ENCODE results near the gene FOXP1.

FOXP1 gene

DNA sequence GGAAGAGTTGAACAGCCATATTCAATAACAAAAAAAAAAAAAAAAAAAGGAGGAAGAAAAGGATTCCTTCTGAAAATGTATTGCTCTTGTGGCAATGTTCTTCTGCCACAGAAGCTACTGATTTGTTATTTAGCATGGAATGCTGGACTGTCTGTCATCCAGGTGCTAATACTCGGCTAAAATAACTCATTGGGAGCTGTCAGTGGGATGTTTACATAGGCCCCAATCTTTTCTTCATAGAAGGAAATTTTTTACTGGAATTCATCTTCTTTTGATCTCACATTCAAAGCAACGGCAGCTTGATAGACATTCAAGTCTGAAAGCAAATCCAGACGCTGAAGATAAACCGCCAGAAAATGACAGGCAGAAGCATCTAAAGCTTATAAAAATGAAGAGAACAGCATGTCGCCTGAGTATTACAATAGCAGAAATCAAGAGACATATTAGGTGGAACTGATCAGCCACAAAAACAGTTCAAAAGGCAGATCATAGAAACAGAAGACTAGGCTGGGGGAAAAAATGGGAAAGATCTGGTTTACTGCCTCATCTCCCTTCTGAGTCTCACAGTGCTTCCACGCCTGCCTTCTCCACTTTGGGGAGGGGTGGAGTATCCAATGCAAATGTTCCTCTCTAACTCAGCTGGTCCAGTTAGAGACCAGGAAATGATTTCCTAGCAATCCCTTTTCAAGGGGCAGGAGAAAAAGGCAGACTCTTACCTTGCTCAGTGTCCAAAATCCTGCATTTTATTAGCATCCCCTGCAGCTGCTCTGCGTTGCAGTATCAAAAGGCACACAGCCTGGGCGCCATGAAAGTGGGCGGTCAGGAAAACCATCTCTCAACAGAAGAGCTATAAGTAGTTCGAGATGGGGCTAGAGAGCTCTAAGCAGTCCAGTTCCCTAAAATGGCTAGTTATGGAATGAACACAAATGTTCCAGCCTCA lies 451.9 kb downstream of the FOXP1 start:
- DNase-seq = no peak

DNA sequence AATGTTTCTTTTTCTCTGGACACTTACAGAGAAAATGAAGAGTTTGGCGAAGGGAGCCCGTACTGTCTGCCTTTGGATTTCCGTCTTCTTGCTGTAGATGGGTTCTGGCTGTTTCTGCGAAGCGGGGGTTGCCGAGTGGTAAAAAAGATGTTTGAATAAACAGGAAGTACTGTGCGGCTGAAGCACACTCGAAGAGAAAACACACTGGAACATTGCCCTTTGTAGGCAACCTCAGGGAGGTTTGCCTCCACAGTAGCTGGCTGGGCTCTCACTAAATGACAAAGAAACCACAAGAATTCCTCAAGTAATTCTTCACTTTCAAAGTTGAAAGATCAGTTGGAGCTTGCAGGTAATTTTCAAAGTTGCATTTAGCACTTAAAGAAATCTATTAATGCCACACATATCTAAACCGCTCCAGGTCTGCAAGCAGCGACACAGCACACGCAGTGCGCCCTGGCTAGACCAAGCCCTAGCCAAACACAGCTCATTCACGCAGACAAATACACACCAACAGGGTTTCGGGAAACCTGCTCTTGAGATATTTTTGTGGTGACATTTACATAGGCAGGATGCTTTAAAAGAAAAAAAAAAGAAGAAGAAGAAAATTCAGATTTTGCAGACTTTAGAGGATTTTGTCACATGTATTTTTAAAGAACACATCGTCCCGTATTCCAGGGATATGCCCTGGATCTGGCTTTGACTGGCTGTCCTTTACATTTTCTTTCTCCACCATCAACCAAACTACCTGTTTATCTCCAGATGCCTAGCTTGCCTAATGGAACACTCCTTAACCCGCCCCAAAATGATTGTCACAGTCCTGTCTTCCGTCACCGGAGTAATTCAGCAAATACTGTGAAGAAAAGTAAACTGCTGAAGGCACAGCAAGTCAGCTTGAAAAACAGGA lies 452.8 kb downstream of the FOXP1 start:
- peak; percentile 66 for DNase-seq

DNA sequence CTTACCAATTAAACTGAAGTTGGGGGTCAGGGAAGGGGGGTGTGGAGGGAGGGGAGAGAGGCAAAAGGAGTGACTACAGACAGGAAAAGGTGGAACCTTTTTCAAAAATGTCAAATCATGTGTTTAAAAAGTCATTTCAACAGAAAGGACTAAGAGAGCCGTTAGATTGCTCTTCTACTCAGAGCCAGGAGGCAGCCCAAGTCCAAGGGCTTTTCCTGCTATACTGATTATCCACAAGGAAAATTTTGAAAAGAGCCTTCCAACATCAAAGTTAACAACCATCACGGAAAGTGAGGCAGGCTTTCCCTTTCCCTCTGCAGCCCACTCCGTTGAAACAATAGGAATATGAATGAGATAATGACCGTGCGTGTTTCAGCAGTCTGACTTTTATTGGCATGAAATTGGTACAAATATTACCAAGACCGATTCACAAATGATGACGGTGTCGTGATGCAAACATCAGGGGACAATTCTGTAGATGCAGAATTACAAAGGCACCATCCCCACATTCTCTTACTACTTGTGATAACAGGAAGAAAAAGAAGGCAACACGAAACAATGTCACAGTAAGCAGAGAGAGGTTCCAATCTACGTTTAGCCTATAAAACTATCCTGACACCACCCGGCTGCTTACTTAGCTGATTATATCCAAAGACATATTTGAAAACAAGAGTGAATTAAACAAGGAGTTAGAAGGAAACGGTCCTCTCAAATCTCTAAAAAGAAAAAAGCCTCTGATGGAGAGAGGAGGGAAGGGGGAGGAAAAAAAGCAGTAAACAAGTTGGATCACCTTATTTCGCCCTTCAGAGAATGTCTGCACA lies 453.7 kb downstream of the FOXP1 start:
- no peak for DNase-seq

DNA sequence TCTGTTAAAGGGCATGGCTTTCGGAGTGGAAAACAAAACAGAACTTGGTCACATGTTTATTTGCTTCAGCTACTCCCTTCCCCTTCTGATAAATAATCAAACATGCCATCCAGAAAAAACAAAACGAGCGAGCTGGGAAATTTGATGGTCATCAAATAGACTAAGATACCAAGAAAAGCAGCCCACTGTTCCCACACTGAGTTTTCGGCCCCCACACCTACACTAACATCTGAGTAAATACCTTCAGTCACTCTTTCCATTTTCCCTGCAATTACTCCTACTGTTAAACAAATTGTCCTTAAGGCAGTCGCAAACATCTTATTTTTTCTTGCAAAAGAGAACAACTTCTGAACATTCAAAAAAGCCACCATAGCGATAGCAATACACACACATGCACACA lies 454.6 kb downstream of the FOXP1 start:
- no peak for DNase-seq

DNA sequence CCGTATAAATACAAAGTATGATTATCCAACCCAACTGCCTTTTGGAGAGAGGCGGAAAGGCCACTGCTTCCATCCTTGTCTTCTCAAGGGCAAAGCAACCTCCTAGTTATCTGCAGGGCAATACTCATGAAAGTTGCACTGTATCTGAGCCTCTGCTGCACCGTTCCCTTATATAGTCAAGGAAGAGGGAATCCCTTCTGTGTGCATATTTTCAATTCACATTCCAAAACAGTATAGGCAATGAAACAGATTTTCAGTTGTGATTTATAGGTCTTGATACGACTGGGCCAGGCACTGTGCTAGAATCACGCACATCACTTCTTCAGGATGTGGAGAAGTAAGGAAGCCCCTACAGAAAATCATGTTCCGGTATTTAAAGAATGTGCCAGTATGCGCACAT lies 455.7 kb downstream of the FOXP1 start:
- DNase-seq = no peak

DNA sequence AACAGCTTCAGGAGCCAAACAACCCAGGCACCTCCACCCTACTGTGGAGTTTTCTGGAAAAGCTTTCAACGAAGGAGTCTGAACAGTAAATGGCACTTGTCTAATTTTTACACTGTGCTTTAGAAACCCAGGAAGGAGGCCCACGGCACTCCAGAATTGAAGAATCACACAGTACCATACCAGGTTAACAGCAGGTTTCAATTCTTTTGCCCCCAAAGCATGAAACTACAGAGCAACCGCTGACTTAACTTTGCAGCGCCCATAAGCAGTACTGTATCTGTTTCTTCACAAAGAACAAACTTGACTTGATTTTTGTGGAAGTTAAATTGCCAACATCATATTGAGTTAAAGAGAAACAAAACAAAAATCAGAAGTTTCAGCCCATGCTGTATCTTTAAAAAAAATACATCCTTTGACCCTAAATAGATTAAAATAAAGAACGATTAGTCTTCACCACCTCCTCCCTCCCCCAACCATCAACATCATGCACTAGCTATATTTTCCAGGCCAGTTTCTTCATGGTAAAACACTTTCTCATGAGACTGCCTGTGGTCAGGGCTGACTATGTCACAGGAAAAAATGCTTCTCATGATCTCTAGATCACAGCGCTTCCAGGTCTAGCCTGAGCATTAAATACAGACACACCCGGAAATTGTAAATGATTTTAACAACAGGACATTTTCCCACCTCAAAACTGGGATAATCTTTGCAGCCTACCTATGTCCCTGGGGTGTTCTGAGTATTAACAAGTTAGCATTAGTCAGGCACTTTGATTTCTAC lies 456.3 kb downstream of the FOXP1 start:
- no peak for DNase-seq

DNA sequence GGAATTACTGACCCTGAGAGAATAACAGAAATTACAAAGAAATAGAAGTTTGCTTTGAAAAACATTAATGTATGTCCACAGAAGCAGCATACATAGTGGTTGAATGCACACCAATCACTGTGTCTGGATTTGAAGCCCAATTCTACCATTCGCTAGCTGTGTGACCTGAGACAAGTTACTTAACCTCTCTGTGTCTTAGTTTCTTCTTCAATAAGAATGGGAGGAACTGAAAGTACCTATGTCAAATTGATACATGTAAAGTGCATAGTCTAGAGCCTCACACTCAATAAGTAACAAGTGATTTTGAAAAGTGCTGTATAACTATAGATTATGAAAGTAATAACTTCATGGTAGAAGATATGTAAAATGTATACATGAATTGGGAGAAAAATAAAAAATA lies 457.8 kb downstream of the FOXP1 start:
- no peak for DNase-seq

DNA sequence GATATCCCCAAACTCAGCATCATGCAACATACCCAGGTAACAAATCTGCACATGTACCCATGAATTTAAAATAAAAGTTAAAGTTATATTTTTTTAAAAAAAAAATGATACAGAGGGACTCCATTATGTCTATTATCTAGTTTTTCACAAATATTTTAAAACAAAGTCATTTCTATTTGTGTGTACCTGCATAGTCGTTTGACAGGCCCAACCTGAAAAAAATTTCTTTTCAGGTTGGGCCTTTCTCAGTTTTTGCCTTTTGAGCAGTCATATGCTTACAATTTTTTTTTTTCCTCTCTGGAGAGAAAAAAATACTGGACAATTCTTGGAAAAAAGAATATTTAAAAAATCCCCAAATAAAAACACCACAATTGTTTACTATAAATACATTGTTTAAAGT lies 459.5 kb downstream of the FOXP1 start:
- no peak for DNase-seq

DNA sequence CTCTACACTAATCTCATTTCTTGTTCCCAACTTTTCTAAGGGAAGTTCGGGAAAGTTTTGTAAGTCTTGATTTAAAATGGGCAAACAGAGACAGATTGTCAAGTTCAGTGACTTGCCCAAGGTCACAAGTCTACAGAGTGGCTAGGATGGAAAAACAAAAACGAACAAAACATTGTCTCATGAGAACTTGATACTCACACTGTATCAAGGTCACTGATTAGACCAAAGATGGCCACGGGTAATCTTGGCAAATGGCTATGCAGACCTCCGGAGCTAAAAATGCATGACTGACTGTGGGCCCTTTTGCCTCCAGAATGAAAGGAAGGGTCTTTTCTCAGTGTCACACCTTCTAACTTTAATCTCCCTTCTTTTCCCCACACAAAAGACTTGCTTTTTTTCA lies 460.9 kb downstream of the FOXP1 start:
- DNase-seq = no peak

DNA sequence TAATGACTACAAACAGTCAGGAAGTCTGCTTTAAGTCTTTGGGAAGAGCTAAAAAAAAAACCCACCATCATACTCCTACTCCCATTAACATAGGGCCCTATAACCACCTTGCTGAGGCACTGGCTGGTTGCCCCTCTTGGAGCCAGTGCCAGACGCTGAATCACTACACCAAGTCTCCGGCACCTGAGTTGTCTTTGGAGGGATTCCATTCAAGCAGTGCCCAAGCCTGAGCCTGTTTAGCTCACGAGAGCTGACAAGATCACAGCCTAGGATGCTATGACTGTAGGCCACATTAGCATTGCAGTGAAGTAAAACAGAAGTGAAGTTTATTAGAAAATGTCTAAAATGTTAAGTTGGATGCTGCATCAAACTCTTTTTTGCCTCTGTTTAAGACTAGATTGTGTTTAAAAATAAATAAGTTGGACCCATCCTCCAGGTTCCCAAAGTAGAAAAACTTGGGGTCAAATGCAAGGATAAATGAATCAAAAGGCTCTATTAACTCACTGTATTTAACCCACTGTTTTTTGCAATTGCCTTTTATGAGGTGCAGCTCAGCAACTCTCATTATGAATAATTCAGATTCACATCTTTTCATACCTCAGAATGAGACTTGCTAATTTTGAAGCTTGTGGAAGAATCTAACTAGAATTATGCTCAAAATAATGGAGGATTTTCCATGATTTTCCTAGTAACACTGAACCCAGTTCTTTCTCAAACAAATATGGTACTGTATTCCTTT lies 461.9 kb downstream of the FOXP1 start:
- no peak for DNase-seq

DNA sequence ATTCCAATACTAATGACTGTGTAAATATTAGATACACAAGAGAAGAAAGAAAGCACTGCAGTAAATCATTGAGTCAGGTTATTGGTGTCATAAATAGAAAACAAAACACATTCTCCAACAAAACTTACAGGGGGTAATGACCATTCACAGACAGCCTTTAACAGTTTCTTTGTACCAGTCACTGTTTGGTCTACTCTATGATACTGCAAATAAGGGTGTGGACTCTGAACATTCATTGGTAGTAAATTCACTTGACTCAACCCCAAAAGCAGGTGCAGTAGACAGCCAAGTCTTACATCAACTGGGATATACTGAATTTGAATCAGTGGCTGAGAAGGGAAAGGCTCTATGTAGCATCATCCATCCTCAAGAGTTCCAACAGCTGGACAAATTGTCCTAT lies 463.5 kb downstream of the FOXP1 start:
- DNase-seq = no peak

DNA sequence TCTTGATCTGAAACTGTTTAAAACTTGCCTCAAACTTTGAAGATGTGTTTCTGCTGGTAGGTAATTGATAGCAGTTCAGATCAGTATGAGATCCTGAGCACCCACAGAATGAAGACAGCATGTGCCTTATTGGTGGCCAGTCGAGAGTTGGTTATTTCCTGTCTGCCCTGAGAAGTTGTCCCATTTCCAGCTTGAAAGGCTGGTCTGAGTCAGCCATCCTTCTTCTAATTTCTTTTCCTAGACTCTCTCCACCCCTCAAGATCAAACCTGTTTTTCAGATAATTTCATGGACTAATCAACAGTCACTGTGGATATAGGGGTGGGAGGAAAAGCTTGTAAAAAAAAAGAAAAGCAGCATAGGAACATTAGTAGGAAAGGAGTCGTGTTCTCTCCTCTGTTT lies 464.4 kb downstream of the FOXP1 start:
- DNase-seq = no peak

DNA sequence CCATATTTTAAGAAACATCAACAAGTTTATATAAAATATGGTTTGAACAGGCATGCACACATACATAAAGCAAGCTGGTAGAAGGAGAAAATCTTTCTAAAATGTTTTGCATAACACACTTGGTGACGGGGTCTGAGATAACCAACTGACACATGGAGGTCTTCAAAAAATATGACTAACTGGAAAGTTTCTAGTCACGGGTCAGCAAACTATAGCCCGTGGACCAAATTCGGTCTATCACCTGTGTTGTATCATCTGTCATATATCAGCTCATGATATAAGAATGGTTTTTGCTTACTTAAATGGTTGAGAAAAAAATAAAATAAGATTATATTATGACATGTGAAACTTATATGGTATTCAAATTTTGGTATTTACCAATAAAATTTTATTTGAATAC lies 465.1 kb downstream of the FOXP1 start:
- DNase-seq = no peak

DNA sequence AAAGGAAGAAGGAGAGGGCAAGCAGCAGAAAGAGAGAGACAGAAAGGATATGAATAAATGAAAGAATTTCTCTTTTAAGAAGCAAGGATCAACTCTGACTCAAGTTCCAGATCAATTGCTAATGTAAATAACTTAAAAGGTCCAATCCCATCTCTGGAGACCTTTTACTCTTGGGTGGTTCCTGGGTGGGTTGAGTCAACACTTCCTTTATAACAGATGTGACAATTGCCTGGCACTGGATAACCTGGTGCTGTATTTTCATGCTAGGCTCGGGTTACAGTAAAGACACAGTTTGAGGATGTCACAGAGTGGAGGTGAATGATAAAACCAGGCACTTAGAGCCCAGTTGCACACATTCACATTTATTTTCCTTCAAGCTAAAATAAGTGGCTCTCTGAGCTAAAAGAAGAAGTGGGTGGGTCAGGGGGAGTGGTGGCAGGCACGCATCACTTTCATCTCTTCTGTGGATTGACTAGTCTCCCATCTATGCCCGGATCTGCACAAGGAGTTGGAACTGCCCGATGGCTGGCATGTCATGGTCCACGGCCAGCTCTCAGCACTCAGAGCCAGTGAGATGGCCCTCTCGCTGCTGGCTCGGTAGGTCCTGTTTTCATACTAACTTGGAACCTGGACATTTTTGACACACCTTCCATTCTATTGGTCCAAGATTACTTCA lies 465.8 kb downstream of the FOXP1 start:
- DNase-seq = no peak

DNA sequence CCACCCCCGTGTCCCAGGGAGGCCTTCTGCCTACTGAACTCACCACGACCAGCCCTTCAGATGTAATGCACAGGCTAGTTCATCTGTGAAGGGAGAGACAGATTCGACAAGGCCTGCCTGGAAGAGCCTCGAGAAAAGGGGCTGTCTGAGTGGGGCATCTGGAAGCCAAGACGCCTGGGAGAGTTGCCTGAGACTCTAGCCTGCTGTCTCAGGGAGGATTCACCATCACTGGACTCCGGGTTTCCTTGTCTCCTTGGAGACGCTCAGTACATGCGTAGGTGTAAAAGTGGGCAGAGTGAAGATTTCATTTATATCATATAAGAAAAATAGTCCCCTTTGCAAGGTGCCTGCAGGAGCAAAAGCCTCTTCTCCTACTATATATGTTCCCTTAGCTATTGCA lies 468.9 kb downstream of the FOXP1 start:
- DNase-seq = no peak

DNA sequence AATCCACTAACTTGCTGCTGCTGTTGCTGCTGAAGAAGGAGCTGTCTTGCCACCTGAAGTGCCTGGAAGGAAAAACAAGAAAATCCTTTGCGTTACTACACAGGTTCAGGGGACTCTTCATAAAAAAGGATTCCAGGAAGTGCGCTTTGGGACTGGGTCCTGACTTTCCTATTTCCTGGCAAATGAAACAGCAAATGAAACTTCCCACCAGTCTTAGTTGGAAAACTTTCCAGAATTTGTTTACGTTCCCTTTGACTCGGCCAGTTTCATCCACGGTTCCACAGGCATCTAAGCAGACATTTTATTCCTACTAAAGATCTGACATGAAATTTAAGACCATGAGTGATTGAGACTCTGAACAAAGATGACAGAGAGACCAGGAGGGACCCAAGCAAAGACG lies 471.0 kb downstream of the FOXP1 start:
- DNase-seq = no peak

DNA sequence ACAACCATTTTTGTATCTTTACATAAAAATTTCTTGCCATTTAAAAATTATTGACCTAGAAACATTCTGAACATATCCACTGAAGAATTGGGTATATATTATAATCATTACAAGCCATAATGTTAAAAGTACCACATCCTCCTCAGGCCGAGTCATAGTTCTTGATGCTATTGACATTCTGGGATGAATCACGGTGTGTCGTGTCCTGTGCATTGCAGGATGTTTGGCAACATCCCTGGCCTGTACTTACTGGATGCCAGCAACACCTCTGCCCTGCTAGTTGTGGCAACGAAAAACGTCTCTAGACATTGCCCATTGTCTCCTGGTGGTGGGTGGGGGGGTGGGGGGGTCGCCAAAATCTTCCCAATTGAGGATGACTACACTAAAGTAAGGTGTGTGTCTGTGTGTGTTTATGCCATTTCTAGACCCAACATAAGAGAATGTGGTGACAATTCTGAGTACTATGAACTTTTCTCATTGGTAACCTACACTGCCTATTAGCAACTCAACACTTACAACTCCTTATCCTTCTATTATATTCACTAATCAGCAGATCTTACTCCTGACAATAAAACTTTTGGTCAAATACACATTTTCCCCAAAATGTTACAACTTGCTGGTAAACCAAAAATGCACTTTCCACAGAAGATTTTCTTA lies 471.6 kb downstream of the FOXP1 start:
- DNase-seq = no peak

DNA sequence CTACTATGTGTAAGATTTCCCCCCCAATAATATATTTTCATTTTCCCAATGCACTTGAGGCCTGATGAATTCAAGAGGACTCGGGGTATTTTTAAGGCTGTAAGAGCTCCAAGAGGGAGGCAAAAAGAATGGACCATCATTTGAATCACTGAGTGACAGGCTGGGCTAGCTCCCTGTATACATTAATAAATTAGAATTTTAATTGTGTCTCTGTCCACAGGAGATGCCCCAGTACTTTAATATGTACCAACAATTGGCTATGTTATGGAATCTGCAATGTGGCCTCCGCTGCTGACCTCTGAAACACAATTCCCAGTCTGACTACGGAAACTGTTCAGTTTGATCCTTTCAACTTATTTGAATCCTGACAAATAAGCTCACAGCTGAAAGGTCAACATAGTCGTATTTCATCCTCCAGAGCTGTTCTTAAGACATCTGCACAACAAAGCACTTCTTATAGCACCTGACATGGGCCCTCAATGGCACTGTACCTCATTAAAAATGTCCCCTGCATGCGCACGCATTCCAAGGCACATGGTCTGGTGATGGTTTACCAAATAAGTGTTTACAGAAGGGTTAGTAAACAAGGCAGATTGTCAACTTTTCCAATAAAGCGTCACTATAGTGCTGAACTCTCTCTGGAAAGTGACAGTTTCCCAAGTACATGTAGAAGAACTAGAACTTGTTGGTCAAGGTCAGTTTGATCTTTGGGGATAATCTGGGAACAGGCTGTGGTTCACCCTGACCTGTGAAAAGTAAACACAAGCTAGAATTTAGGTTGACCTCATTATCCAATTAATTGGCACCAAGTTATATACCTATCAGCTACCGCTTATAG lies 472.9 kb downstream of the FOXP1 start:
- no peak for DNase-seq

DNA sequence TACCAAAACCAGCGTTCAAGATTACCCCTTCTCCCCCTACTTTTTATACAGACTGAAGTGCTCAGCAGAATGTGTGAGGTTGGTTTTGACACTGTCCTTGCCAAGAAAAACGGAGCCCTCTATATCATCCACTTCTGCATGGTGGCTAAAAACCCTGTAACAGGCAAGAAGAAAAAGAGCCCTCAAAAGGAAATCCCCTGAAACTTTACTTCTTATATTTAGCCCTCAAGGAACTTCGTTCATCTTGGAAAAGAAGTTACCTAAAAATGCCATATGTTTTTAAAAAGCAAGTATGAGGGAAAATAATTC lies 473.6 kb downstream of the FOXP1 start:
- no peak for DNase-seq
